OCI-LY3 (cell line): ENCODE measurements around the gene DENND1C.

Experiments used
- EZH2phosphoT487 ChIP-seq: fragments of 200-600 bp; shearing (Covaris generic); IDR thresholded peaks from 2 replicates; pipeline ENCODE4 v1.6.1; 2018; ENCODE audit warnings: antibody characterized with exemption, mixed run types, low read depth
- TF ChIP-seq, protein P1 (sequence below): fragments of 200-600, 300-600 bp; sonication (generic); IDR thresholded peaks from 2 replicates; pipeline ENCODE4 v1.5.1; 2014; ENCODE audit warnings: antibody characterized with exemption, low read length, low read depth

DNA sequence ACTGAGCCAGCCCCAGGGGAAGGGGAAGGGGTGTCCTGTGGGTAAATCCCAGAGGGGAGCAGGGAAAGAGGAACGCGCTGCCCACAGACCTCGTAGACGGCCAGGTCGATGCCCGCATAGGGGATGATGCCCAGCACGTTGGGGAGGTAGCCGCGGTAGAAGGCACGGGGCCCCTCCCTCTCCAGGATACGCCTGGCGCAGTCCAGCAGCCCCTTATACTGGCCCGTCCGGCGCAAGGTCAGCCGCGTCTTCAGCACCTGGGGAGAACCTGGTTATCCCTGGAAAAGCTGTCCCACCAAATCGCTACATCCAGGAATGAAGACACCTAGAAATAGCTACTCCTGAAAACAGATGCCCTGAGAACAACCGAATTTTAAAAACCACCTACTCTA, 29.4 kb downstream of the DENND1C start:
- TF ChIP-seq, protein P1, sequence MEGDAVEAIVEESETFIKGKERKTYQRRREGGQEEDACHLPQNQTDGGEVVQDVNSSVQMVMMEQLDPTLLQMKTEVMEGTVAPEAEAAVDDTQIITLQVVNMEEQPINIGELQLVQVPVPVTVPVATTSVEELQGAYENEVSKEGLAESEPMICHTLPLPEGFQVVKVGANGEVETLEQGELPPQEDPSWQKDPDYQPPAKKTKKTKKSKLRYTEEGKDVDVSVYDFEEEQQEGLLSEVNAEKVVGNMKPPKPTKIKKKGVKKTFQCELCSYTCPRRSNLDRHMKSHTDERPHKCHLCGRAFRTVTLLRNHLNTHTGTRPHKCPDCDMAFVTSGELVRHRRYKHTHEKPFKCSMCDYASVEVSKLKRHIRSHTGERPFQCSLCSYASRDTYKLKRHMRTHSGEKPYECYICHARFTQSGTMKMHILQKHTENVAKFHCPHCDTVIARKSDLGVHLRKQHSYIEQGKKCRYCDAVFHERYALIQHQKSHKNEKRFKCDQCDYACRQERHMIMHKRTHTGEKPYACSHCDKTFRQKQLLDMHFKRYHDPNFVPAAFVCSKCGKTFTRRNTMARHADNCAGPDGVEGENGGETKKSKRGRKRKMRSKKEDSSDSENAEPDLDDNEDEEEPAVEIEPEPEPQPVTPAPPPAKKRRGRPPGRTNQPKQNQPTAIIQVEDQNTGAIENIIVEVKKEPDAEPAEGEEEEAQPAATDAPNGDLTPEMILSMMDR: no peak
- TF ChIP-seq EZH2phosphoT487: no peak
